ENCODE results near the gene IPO8. TPM values are rescaled to one million over a fixed set of nuclear protein-coding genes. Genes with fewer than 3 reads are reported as not detected.

IPO8 gene
- total RNA-seq, 1 donor from 2014 or later, result 18.7 TPM

GRCh38 chr12:30679241-30679640 is 16.4 kb downstream of the IPO8 start:
- DNase-seq (ENCODE audit: low read depth), result no peak
- no peak overlapping the region for H3K4me3 ChIP-seq (ENCODE audit: low read depth, low read length)
- H3K36me3 ChIP-seq (ENCODE audit: control insufficient read depth, insufficient read depth, low read length), result no peaks in the 10 kb centered on the region
- FAIRE-seq, result no peak
- H3K27me3 ChIP-seq (ENCODE audit: control insufficient read depth, insufficient read depth, low read length), result no peaks in the 10 kb centered on the region
- TF ChIP-seq CTCF (IDR thresholded peaks at IDR 0.05; ENCODE audit: insufficient read depth, low read length, severe bottlenecking), result no peak

- Histone ChIP-seq H3K4me3 (ENCODE audit: low read depth, low read length) (no peak overlapping the region), H3K36me3 (ENCODE audit: control insufficient read depth, insufficient read depth, low read length) (no peaks in the 10 kb centered on the region), H3K27me3 (ENCODE audit: control insufficient read depth, insufficient read depth, low read length) (no peaks in the 10 kb centered on the region)
- no peak for DNase-seq (ENCODE audit: low read depth)
- TF ChIP-seq CTCF (IDR thresholded peaks at IDR 0.05; ENCODE audit: insufficient read depth, low read length, severe bottlenecking), result no peak
- no peak for FAIRE-seq
These were observed 17.4 kb downstream of the IPO8 start for GRCh38 chr12:30678221-30678620.

- TF ChIP-seq CTCF (IDR thresholded peaks at IDR 0.05; ENCODE audit: insufficient read depth, low read length, severe bottlenecking), result no peak
- no peaks in the 10 kb centered on the region for H3K36me3 ChIP-seq (ENCODE audit: control insufficient read depth, insufficient read depth, low read length)
- DNase-seq (ENCODE audit: low read depth) (no peak), FAIRE-seq (no peak)
- H3K27me3 ChIP-seq (ENCODE audit: control insufficient read depth, insufficient read depth, low read length), result no peaks in the 10 kb centered on the region
- H3K4me3 ChIP-seq (ENCODE audit: low read depth, low read length), result no peak overlapping the region
These were observed 34.5 kb downstream of the IPO8 start for GRCh38 chr12:30661210-30661609.

GRCh38 chr12:30652034-30652696 is 43.5 kb downstream of the IPO8 start:
- H3K36me3 ChIP-seq (ENCODE audit: control insufficient read depth, insufficient read depth, low read length), result peaks cover 2% of the 10 kb centered on the region
- FAIRE-seq, result no peak
- no peak for TF ChIP-seq CTCF (IDR thresholded peaks at IDR 0.05; ENCODE audit: insufficient read depth, low read length, severe bottlenecking)

GRCh38 chr12:30646821-30647220 is 48.8 kb downstream of the IPO8 start:
- TF ChIP-seq CTCF (IDR thresholded peaks at IDR 0.05; ENCODE audit: insufficient read depth, low read length, severe bottlenecking), result no peak
- H3K4me3 ChIP-seq (ENCODE audit: low read depth, low read length), result no peak overlapping the region
- FAIRE-seq (no peak), DNase-seq (ENCODE audit: low read depth) (no peak)
- H3K36me3 ChIP-seq (ENCODE audit: control insufficient read depth, insufficient read depth, low read length), result peaks cover 2% of the 10 kb centered on the region
- H3K27me3 ChIP-seq (ENCODE audit: control insufficient read depth, insufficient read depth, low read length), result no peaks in the 10 kb centered on the region

More at GRCh38 chr12:30652034-30652696, 43.5 kb downstream of the IPO8 start:
- no peak for DNase-seq (ENCODE audit: low read depth)
- H3K27me3 ChIP-seq (ENCODE audit: control insufficient read depth, insufficient read depth, low read length), result no peaks in the 10 kb centered on the region
- H3K4me3 ChIP-seq (ENCODE audit: low read depth, low read length), result no peak overlapping the region

- FAIRE-seq (no peak), DNase-seq (ENCODE audit: low read depth) (peak; percentile 15)
- H3K4me3 ChIP-seq (ENCODE audit: low read depth, low read length), result no peak overlapping the region
- H3K27me3 ChIP-seq (ENCODE audit: control insufficient read depth, insufficient read depth, low read length), result no peaks in the 10 kb centered on the region
- H3K36me3 ChIP-seq (ENCODE audit: control insufficient read depth, insufficient read depth, low read length), result no peaks in the 10 kb centered on the region
- no peak for TF ChIP-seq CTCF (IDR thresholded peaks at IDR 0.05; ENCODE audit: insufficient read depth, low read length, severe bottlenecking)
These were observed 52.3 kb downstream of the IPO8 start for GRCh38 chr12:30643366-30643765.

Measured in bronchial epithelial cell (primary cell).